Stimulated activated CD8-positive, alpha-beta memory T cell treated with anti-CD3 and anti-CD28 coated beads, Interleukin-4, amount 100 ng/mL, for 1 hour (primary cell): ENCODE data around the gene PDE4D.
"Not testable (repeated sequence)": the region's sequence is repeated elsewhere in the genome, so short reads cannot be mapped to it uniquely, and the experiment has no call there.

Source experiments
- DNase-seq, 2 donors: peaks; one replicate each; pipeline ENCODE4 v3.0.0-alpha.2; 2020; ENCODE audit warnings: low read depth in 2 of 2, low spot score in 1 of 2

The PDE4D gene

DNA sequence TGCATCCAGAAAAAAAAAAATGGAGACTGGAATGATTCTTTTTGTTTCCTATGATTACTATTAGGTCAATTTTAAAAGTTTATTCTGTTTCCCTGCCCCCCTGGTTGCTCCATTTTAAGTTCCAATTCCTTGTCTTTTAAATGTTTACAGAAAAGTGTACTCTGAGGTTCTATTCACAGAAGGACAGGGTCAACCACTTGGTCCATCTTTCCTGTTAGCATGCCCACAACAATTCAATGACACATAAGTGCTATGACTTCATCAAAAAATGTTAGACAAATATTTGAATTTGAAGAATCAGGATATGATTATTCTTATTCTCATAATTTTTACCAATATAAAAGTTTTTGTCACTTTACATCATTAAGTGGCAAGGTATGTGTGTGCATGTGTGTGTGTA lies 123.7 kb downstream of the PDE4D start:
- no peak for DNase-seq

- no peak for DNase-seq
Observed at GRCh38 chr5:59769041-59769360, 124.5 kb downstream of the PDE4D start.

DNA sequence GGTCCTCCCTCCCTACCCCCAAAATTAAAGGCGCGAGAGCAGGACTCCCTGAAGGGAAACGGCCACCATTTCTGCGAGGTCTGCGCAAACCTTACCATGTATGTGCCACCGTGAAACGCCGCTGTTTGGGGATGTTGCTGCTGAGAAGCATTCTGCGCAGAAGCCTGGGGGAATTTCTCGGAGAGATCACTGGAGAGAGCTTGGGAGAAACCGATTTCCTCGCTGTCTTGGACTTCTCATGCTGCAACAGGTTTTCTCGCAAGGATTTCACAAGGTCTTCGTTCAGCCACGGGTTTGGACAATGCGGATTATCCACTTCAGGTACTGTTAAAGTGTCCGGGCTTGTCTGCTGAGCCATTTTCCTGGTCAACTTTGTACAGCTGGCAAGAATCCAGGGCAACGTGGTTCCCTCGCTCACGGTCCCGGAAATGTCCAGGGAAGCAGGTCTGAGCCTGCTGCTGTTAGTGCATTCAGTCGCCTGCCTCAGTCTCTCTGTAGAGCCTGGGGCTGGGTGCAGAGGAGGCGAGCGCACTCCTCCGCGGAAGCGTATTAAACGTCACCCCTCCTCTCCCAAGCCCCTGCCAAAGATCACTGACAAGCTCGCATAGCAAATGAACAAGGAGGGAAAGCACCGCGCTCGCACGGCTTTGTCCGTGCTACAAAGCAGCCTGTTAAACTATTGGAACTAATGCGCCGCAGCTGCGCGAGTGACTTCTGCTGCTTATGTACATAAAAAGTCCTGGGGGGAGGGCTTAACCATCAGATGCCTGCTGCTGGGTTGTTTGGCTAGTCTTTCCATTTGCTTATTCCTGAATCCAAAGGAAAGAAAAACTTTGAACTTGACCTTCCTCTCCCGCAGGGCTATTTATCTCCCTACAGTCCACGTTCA lies 125.1 kb downstream of the PDE4D start:
- no peak for DNase-seq

DNA sequence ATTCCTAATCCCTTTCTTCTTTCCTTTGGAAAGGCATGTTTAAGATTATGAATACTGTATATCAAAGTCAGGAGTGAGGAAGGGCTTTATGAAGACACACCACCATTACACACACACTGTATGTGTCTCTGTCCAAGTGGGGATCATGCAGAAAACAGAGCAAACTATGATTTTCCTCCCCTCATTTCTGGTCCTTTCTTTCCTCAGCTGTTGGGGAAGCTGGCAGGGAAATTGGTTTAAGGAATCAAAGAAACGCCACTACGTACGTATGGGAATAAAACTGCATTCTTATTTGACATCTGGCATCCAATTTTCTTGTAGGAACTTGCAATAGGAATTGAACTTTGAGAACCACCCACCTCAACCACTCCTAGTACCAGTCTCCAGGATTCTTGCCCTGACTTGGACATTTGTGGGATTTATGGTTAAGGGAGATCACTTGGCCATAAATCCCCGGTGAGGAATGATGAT lies 125.8 kb downstream of the PDE4D start:
- DNase-seq, result no peak

GRCh38 chr5:59767211-59767605 lies 126.3 kb downstream of the PDE4D start:
- no peak for DNase-seq

GRCh38 chr5:59766427-59767210 lies 126.9 kb downstream of the PDE4D start:
- no peak for DNase-seq

DNA sequence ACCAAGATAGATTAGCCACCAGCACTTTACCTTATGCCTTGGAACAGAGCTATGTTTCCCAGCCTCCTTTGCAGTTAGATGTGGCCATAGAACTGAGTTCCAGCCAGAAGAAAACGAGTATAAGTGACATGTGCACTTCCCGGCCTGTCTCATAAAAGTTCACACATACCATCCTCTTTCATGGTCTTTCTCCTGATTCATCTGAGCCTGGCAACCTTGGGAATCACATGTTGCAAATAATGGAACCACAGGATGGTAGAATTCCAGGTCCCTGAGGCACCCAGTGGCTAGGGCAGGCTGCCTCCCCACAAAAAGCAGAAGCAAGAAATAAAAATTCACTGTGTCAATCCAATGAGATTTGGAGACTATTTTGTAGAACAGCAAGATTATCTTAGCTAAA lies 128.1 kb downstream of the PDE4D start:
- no peak for DNase-seq

DNA sequence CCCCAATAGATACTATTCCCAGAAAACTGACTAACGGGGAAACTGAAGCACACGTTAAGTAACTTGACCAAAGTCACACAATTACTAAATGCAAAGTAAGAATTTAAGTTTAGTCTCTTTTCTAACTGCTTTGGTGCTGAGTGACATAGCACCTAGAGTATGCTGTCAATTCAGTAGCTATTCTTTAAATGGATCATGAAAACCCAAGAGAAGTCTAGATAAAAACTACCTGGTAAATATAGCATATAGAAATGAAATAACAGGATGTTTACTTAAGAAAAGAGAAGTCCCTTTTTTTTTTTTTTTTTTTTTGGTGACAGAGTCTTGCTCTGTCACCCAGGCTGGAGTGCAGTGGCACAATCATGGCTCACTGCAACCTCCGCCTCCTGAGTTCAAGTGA lies 129.2 kb downstream of the PDE4D start:
- no peak for DNase-seq

- DNase-seq, result no peak
Observed at GRCh38 chr5:59763541-59763940, 130.0 kb downstream of the PDE4D start.

DNA sequence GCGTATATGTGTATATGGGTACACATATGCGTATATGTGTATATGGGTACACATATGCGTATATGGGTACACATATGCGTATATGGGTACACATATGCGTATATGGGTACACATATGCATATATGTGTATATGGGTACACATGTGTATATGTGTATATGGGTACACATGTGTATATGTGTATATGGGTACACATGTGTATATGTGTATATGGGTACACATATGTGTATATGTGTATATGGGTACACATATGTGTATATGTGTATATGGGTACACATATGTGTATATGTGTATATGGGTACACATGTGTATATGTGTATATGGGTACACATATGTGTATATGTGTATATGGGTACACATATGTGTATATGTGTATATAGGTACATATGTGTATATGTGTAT lies 131.3 kb downstream of the PDE4D start:
- not testable (repeated sequence) for DNase-seq

GRCh38 chr5:59760785-59761348 lies 132.7 kb downstream of the PDE4D start:
- no peak for DNase-seq

- no peak for DNase-seq
Observed at GRCh38 chr5:59759600-59760351, 133.8 kb downstream of the PDE4D start.

GRCh38 chr5:59758566-59758965 lies 135.0 kb downstream of the PDE4D start:
- no peak for DNase-seq

DNA sequence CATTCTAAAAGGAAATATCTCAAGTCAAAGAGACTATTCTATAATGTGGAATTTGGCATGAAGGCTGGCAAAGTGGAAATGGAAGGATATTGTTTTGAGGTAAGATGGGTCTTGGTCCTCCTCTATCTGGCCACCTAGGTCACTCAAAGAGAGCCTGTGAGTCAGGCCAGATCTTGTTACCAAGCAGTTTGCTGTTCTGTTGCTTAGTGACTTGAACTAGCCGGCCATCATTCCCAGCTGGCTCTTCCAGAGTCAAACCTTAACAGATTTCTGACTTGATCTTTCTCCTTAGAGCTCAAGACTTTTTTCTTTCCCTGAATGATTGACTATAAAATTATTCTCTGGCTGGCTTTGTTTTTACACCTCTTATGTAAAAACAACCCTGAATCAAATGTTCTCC lies 136.1 kb downstream of the PDE4D start:
- DNase-seq, result no peak

GRCh38 chr5:59756373-59757035 lies 137.0 kb downstream of the PDE4D start:
- no peak for DNase-seq

- no peak for DNase-seq
Observed at GRCh38 chr5:59755476-59755875, 138.1 kb downstream of the PDE4D start.

DNA sequence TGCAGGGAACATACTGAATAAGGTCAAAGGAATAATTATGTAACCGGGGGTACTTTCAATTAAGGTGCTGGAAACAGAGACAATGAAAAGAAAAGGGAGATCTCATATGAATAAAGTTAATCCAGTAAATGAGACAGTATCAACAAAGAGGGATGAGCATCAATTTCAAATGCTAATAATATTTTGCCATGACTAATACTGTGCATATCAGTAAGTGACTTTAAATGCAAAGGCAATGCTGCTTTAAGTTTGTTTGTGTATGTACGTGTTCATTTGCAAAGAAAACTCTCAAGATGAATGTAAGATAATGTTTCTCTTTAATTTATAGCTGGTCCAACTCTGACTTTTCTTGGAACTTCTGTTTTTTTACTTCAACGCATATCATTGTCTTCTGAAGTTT lies 139.9 kb downstream of the PDE4D start:
- DNase-seq, result no peak

DNA sequence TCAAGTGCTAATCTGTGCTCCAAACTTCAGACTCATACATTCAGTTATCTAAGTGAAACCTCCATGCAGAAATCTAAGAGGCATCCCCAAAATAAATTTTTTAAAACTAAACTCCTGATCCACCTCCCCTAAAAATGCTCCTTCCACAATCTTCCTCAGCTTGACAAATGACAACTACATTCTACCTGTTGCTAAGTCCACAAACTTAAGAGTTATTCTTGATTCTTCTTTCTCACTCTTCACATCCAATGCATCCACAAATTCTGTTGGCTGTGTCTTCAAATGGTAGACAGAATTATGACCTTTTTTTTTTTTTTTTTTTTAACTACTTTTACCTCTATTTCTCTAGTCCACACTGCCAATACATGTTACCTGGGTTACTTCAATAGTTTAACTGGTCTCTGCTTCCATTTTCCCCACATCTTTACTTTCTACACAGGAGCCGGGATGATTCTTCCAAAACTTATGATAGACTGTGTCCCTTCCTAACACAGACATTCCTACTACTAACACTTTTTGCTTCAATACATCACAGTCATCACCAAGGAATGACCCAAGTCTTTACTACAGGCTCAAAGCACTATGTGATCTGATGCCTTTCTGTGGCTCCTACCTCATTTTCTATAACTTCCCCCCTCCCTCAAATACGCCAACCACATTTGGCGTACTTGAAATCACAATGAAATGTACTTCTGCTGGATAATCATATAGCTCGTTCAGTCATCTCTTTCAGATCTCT lies 143.6 kb downstream of the PDE4D start:
- DNase-seq, result no peak

DNA sequence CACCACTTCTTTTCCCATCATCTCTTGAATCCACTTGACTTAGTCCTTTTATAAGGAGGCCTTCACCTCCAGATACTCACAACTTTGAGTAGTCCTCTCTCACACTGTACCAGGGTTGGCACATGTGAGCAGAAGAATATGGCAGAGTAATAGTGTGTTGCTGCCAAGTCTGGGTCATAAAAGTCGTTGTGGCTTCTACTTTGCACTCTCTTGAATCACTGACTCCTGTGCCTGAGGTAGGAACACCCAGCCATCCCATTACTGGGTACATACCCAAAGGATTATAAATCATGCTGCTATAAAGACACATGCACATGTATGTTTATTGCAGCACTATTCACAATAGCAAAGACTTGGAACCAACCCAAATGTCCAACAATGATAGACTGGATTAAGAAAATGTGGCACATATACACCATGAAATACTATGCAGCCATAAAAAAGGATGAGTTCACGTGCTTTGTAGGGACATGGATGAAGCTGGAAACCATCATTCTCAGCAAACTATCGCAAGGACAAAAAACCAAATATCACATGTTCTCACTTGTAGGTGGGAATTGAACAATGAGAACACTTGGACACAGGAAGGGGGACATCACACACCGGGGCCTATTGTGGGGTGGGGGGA lies 145.4 kb downstream of the PDE4D start:
- DNase-seq, result not testable (repeated sequence)
